Measurements from ENCODE around the gene NRP2.

- TF ChIP-seq TEAD4 (IDR thresholded peaks at IDR 0.05) (no peak), USF1 (IDR thresholded peaks at IDR 0.05) (no peak), FOXM1 (IDR thresholded peaks at IDR 0.05; ENCODE audit: borderline replicate concordance, low read depth) (no peak)
Measured at GRCh38 chr2:205771031-205771430, 88.7 kb downstream of the NRP2 start.
